ENCODE measurements around the gene ECHDC3.

- TF ChIP-seq REST (IDR thresholded peaks at IDR 0.05; ENCODE audit: low read depth) (no peak), POLR2A (IDR thresholded peaks at IDR 0.05; ENCODE audit: borderline replicate concordance, extremely low read depth, insufficient read depth, insufficient read length) (no peak), CTCF (IDR thresholded peaks at IDR 0.05 in 2 of 3, conservative IDR thresholded peaks at IDR 0.05 in 1 of 3; ENCODE audit: borderline replicate concordance in 1 of 3, insufficient read depth in 1 of 3, low read depth in 2 of 3, low read length in 2 of 3) (no peak), FOSL1 (IDR thresholded peaks at IDR 0.05; ENCODE audit: low read depth) (no peak), POLR2AphosphoS5 (IDR thresholded peaks at IDR 0.05; ENCODE audit: low read depth, low read length) (no peak), EZH2 (IDR thresholded peaks at IDR 0.05) (no peak), TCF7L2 (IDR thresholded peaks at IDR 0.05; ENCODE audit: borderline replicate concordance, extremely low read depth, insufficient read depth, insufficient read length) (no peak), CEBPB (IDR thresholded peaks at IDR 0.05; ENCODE audit: low read depth) (no peak), RAD21 (IDR thresholded peaks at IDR 0.05; ENCODE audit: low read depth) (no peak)
Measured at GRCh38 chr10:11715815-11716494, 26.2 kb upstream of the ECHDC3 start.
